OCI-LY3 (cell line): ENCODE data around the gene RIOX2.

ENCODE experiments used
- EZH2phosphoT487 ChIP-seq: fragments of 200-600 bp; shearing (Covaris generic); IDR thresholded peaks from 2 replicates; pipeline ENCODE4 v1.6.1; 2018; ENCODE audit warnings: antibody characterized with exemption, mixed run types, low read depth
- TF ChIP-seq, protein P1 (sequence below): fragments of 200-600, 300-600 bp; sonication (generic); IDR thresholded peaks from 2 replicates; pipeline ENCODE4 v1.5.1; 2014; ENCODE audit warnings: antibody characterized with exemption, low read length, low read depth

DNA sequence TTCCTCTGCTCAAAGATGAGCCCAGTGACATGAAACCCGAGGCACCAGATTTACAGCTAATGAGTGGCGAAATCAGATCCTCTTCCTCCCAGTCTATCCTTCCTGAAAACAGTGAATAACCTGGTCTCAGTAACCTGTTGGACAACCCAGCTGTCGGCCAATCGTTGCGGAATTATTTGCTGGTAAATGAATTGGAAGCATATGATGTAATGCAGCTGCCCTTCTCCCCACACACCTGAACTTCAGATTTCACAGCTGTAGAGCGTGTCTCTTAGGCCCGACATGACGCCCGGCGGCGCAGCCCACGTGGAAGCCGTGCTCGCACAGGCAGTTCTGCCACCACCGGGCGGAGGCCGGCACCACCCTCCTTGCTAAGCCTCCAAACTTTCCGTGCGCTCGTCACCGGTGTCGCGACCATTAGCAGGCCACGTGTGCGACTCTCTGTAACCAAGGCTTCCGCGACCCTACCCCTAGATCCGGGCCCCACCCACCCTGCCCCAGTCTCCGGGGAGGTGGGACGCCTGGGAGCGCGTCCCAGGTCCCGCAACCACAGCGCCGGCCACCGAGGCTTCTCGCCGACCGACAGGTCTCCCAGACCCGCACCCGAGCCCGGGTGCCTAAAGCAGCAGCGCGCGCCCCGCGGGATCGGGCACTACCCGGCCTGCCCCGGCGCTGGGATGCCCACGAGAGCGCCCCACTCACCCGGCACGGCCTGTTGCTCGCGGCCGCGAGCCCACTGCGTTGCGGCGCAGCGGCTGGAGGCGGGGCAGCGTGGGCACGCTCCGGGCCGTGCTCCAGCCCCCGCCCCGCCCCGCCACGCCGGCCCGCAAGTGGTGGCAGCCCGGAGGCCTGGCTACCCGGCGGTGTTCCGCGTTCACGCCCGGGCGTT is at the start of gene RIOX2:
- TF ChIP-seq, protein P1, sequence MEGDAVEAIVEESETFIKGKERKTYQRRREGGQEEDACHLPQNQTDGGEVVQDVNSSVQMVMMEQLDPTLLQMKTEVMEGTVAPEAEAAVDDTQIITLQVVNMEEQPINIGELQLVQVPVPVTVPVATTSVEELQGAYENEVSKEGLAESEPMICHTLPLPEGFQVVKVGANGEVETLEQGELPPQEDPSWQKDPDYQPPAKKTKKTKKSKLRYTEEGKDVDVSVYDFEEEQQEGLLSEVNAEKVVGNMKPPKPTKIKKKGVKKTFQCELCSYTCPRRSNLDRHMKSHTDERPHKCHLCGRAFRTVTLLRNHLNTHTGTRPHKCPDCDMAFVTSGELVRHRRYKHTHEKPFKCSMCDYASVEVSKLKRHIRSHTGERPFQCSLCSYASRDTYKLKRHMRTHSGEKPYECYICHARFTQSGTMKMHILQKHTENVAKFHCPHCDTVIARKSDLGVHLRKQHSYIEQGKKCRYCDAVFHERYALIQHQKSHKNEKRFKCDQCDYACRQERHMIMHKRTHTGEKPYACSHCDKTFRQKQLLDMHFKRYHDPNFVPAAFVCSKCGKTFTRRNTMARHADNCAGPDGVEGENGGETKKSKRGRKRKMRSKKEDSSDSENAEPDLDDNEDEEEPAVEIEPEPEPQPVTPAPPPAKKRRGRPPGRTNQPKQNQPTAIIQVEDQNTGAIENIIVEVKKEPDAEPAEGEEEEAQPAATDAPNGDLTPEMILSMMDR = no peak
- no peak for TF ChIP-seq EZH2phosphoT487
